Right lobe of liver (tissue), 4 donors: ENCODE results near the gene PDE4B.

Experiments
- POLR2A ChIP-seq: fragments of 450-650 bp; IDR thresholded peaks from one replicate; pipeline ENCODE4 v1.6.1; 2017; ENCODE audit warnings: antibody characterized with exemption, mild to moderate bottlenecking
- TF ChIP-seq, protein P1 (sequence below), 4 donors: fragments of 200-600 bp in 3 of 4; fragments of 450-650 bp in 1 of 4; IDR thresholded peaks; one replicate each; pipeline versions ENCODE4 v1.5.1 to v1.8.0; 2016 to 2022; ENCODE audit warnings: antibody characterized with exemption in 4 of 4, mild to moderate bottlenecking in 2 of 4
- donor health status: DM: no; HTN: no; CAD: no.
- donor health status: DM: no; HTN: no; CAD: no.
- donor health status: DM: no; HTN: yes; CAD: no.

DNA sequence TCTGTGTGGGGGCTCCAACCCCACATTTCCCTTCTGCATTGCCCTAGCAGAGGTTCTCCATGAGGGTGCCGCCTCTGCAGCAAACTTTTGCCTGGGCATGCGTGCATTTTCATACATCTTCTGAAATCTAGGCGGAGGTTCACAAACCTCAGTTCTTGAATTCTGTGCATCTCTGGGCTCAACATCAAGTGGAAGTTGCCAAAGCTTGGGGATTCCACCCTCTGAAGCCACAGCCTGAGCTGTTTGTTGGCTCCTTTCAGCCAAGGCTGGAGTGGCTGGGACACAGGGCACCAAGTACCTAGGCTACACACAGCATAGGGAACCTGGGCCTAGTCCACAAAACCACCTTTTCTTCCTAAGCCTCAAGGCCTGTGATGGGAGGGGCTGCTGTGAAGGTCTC is 235.3 kb downstream of the PDE4B start:
- no peak for TF ChIP-seq POLR2A
- TF ChIP-seq, protein P1, sequence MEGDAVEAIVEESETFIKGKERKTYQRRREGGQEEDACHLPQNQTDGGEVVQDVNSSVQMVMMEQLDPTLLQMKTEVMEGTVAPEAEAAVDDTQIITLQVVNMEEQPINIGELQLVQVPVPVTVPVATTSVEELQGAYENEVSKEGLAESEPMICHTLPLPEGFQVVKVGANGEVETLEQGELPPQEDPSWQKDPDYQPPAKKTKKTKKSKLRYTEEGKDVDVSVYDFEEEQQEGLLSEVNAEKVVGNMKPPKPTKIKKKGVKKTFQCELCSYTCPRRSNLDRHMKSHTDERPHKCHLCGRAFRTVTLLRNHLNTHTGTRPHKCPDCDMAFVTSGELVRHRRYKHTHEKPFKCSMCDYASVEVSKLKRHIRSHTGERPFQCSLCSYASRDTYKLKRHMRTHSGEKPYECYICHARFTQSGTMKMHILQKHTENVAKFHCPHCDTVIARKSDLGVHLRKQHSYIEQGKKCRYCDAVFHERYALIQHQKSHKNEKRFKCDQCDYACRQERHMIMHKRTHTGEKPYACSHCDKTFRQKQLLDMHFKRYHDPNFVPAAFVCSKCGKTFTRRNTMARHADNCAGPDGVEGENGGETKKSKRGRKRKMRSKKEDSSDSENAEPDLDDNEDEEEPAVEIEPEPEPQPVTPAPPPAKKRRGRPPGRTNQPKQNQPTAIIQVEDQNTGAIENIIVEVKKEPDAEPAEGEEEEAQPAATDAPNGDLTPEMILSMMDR (IDR thresholded peaks at IDR 0.05), result no peak
